Right atrium auricular region (tissue), 2 donors: ENCODE data around the gene PDYN. TPM values are rescaled to one million over a fixed set of nuclear protein-coding genes. Genes with fewer than 3 reads are reported as not detected.

ENCODE experiments used
- DNase-seq: peaks from one replicate; pipeline ENCODE4 v3.0.0-alpha.2; 2019; ENCODE audit warnings: low spot score
- H3K27ac ChIP-seq, 2 donors: fragments of 200-600 bp; sonication (generic); 1 replicate in 1 of 2; 2 replicates in 1 of 2; pipeline ENCODE4 v1.5.1; 2016 to 2019
- H3K27me3 ChIP-seq, 2 donors: fragments of 200-600 bp; sonication (generic); one replicate each; pipeline versions ENCODE4 v1.5.1 to v1.6.0; 2017 to 2019
- H3K36me3 ChIP-seq: fragments of 200-600 bp; sonication (generic); one replicate; pipeline ENCODE4 v1.5.1; 2016
- H3K4me1 ChIP-seq, 2 donors: fragments of 200-600 bp; sonication (generic); one replicate each; pipeline versions ENCODE4 v1.5.1 to v1.6.0; 2017 to 2019
- H3K4me3 ChIP-seq, 2 donors: fragments of 200-600 bp; sonication (generic); 1 replicate in 1 of 2; 2 replicates in 1 of 2; pipeline ENCODE4 v1.5.1; 2017 to 2019; ENCODE audit warnings: mild to moderate bottlenecking in 1 of 2, moderate library complexity in 1 of 2
- H3K9me3 ChIP-seq, 2 donors: fragments of 200-600 bp; sonication (generic); one replicate each; pipeline ENCODE4 v1.5.1; 2019
- CTCF ChIP-seq, 2 donors: fragments of 200-600 bp; sonication (generic); IDR thresholded peaks; one replicate each; pipeline ENCODE4 v1.5.1; 2019; ENCODE audit warnings: antibody characterized with exemption in 2 of 2
- total RNA-seq, 2 donors: library from RNA; depleted of rRNA; stranded (reverse); fragments of >200 nt; gene quantifications; one replicate each; pipeline ENCODE4 v1.1.0, GENCODE V29; 2016

Gene PDYN
- total RNA-seq, 2 donors from 2014 or later, result not detected

DNA sequence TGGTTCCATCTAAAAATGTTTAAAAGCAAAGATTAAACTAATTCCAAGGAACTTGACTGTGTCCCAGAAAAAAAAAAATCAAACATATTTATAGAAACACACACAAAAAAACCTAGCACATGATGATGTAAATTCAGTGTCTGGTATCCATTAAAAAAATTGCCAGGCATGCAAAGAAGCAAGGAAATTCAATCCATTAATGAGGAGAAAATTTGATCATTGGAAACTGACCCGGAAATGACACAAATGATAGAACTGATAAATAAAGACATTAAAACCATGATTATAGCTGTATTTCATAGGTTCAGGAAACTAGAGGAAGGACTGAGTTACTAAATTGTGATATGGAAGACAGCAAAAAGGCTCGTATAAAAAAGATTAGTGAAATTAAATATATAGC, 34.7 kb downstream of the PDYN start:
- DNase-seq, result no peak
- Histone ChIP-seq H3K36me3 (no peaks in the 10 kb centered on the region), H3K27me3 (no peaks in the 10 kb centered on the region), H3K27ac (no peak overlapping the region), H3K4me3 (no peak overlapping the region), H3K9me3 (no peaks in the 10 kb centered on the region), H3K4me1 (no peaks in the 10 kb centered on the region)
- TF ChIP-seq CTCF (IDR thresholded peaks at IDR 0.05), result no peak

DNA sequence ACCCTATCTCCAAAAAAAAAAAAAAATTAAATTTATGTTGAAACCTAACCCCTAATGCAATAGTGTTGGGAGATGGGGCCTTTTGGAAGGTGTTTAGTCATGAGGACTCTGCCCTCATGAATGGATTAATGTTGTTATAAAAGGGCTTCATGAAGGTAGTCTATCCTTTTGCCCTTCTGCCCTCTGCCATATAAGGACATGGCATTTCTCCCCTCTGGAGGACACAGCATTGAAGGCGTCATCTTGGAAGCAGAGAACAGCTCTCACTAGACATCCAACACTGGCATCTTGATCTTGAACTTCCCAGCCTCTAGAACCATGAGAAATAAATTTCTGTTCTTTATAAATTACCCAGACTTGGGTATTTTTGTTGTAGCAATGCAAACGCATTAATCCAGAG, 35.4 kb downstream of the PDYN start:
- H3K4me3 ChIP-seq, result no peak overlapping the region
- H3K27ac ChIP-seq, result no peak overlapping the region
- no peaks in the 10 kb centered on the region for H3K4me1 ChIP-seq
- no peak for TF ChIP-seq CTCF (IDR thresholded peaks at IDR 0.05)
- no peaks in the 10 kb centered on the region for H3K27me3 ChIP-seq
- no peaks in the 10 kb centered on the region for H3K9me3 ChIP-seq
- no peak for DNase-seq
- no peaks in the 10 kb centered on the region for H3K36me3 ChIP-seq

DNA sequence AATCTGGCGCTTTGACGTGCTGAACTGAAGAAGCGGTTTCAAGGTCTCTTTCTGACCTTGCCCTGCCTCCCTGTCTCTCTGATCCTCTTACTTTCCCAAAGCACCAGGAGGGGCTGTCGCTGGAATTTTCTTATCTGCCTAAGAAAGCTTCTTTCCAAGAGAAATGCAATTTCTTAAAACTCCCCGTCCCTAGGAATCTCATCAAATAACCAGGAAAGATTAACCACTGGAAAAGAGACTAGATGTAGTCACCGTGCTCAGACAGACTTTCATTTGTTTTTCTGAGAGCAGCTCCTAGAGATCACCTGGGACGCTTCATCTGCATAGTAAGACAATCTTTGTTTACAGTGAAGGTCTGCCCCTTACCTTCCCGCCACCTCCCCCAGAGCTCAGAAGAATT, 38.6 kb downstream of the PDYN start:
- Histone ChIP-seq H3K27ac (no peak overlapping the region), H3K36me3 (no peaks in the 10 kb centered on the region), H3K27me3 (no peaks in the 10 kb centered on the region), H3K4me1 (no peaks in the 10 kb centered on the region), H3K4me3 (no peak overlapping the region), H3K9me3 (no peaks in the 10 kb centered on the region)
- no peak for TF ChIP-seq CTCF (IDR thresholded peaks at IDR 0.05)
- DNase-seq, result peak; percentile 30

DNA sequence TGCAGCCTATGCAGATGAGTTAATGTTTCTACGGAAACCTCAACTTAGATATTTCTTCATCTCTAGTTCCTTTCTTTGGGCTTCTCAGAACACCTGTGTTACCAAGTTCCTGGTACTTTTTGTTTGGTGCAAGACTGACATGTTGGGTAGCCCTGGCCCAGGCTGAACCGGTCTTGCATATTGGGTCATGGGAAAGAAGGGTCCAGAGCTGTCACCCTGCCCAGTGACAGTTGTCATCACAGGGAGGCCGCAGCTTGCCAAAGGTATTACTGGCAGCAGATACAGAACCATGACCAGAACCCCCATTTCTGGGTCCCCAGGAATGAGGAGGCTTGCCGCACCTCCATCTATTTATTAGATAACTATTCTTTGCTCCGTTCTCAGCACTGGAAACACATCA, 40.2 kb downstream of the PDYN start:
- no peaks in the 10 kb centered on the region for H3K27me3 ChIP-seq
- no peak overlapping the region for H3K4me3 ChIP-seq
- no peaks in the 10 kb centered on the region for H3K4me1 ChIP-seq
- TF ChIP-seq CTCF (IDR thresholded peaks at IDR 0.05), result no peak
- H3K9me3 ChIP-seq, result no peaks in the 10 kb centered on the region
- no peak for DNase-seq
- no peak overlapping the region for H3K27ac ChIP-seq
- no peaks in the 10 kb centered on the region for H3K36me3 ChIP-seq

DNA sequence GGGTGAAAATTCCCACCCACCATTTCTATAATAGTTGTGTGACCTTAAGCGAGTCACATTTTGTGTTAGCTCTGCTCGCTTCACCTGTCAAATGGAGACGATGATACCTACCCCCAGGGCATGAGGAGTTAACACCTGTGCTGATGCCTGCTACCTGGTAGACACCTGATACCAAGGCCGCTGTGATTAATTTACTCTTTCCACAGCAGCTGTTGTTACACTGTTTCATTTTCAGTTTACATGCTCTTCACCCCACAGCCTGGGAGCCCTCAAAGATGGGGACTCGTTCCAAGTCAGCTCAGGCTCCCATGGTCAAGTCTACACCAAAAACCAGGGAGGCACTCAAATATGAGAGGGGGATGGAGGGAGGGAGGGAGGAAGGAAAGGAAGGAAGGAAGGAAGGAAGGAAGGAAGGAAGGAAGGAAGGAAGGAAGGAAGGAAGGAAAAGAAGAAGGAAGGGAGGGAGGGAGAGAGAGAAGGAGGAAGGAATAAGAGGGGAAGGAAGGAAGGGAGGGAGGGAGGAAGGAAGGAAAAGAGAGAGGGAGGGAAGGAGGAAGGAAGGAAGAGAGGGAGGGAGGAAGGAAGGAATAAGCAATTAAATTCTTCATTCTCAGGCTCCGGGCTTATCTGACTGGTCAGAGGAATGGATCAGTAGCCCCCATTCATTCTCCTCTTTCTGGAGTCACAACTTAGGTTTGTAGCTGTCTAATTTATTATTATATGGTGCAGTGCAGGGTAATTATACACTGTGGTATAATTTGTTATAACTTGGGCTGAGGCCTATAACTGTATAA, 40.9 kb downstream of the PDYN start:
- Histone ChIP-seq H3K4me1 (no peaks in the 10 kb centered on the region), H3K27ac (no peak overlapping the region), H3K9me3 (no peaks in the 10 kb centered on the region), H3K4me3 (no peak overlapping the region), H3K27me3 (no peaks in the 10 kb centered on the region), H3K36me3 (no peaks in the 10 kb centered on the region)
- TF ChIP-seq CTCF (IDR thresholded peaks at IDR 0.05), result no peak
- DNase-seq, result no peak
